ENCODE data around the gene NKX1-1.

The NKX1-1 gene

DNA sequence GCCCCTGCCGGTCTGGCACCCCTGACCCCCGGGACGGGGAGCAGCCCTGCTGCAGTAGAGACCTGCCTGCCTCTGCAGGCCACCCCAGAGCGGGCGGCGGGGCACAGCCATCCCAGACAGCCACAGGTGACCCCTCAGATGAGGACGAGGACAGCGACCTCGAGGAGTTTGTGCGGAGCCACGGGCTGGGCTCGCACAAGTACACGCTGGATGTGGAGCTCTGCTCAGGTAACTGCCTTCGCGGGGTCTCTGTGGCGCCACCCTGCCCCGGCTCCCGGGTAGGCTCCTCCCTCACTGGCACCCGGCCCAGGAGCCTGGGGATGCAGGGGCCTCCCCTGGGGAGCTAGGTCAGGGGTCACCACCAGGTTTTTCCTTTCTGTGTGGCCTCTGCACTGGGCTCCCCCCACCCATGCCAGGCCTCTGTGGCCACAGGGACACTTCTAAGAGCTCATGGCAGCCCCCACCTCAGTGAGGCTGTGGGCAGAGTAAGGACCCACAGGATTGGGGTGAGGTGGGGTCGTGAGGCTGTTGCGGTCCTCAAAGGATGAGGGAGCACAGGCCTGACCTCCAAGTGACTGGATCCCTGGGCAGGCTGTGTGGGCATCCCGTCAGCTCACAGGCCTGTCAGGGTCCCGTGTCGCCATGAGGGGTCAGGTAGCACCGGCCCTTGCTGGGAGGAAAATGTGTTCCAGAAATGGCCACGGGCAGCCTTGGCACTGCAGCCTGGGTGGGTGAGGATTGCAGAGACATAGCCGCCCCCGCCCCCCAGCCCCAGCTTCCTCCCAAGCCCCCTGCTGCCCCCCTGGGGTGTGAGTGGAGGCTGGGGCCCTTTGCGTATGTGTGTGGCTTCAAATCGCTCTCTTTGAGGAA is 52.8 kb downstream of the NKX1-1 start:
- TF ChIP-seq, protein P1, sequence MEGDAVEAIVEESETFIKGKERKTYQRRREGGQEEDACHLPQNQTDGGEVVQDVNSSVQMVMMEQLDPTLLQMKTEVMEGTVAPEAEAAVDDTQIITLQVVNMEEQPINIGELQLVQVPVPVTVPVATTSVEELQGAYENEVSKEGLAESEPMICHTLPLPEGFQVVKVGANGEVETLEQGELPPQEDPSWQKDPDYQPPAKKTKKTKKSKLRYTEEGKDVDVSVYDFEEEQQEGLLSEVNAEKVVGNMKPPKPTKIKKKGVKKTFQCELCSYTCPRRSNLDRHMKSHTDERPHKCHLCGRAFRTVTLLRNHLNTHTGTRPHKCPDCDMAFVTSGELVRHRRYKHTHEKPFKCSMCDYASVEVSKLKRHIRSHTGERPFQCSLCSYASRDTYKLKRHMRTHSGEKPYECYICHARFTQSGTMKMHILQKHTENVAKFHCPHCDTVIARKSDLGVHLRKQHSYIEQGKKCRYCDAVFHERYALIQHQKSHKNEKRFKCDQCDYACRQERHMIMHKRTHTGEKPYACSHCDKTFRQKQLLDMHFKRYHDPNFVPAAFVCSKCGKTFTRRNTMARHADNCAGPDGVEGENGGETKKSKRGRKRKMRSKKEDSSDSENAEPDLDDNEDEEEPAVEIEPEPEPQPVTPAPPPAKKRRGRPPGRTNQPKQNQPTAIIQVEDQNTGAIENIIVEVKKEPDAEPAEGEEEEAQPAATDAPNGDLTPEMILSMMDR (IDR thresholded peaks at IDR 0.05; ENCODE audit: borderline replicate concordance, extremely low read depth, low read length, poor library complexity, severe bottlenecking): no peak
- no peak for TF ChIP-seq EZH2 (IDR thresholded peaks at IDR 0.05; ENCODE audit: borderline replicate concordance, low read depth, low read length, severe bottlenecking)

More for the DNA sequence above, 52.8 kb downstream of the NKX1-1 start:
- no peak overlapping the region for H3K4me2 ChIP-seq (ENCODE audit: insufficient read depth, low read length)
- H3K36me3 ChIP-seq (ENCODE audit: insufficient read depth, low read length): peaks cover 56% of the 10 kb centered on the region
- no peak overlapping the region for H3K4me3 ChIP-seq (ENCODE audit: low read depth in 1 of 2, low read length in 2 of 2)
- no peak overlapping the region for H2AFZ ChIP-seq (ENCODE audit: low read depth, low read length)
- peaks cover 11% of the 10 kb centered on the region; the same call in 1 of the 2 replicates for H3K79me2 ChIP-seq (ENCODE audit: insufficient read depth, low read length)
- no peak for DNase-seq
- peaks cover 24% of the 10 kb centered on the region for H3K4me1 ChIP-seq (ENCODE audit: insufficient read depth, low read length)
- peaks cover 17% of the 10 kb centered on the region for H4K20me1 ChIP-seq (ENCODE audit: insufficient read depth, low read length)
- ATAC-seq (ENCODE audit: insufficient read depth, low read depth): no peak
- H3K9me3 ChIP-seq (ENCODE audit: insufficient read depth, low read length, severe bottlenecking): no peaks in the 10 kb centered on the region
- no peaks in the 10 kb centered on the region for H3K27me3 ChIP-seq (ENCODE audit: insufficient read depth, low read length, poor library complexity)
- H3K9ac ChIP-seq (ENCODE audit: low read depth, low read length): no peak overlapping the region
- no peak overlapping the region for H3K27ac ChIP-seq (ENCODE audit: low read length)
